ENCODE measurements around the gene HMGXB3.
"Not testable (repeated sequence)": the region's sequence is repeated elsewhere in the genome, so short reads cannot be mapped to it uniquely, and the experiment has no call there.

HMGXB3 gene

GRCh38 chr5:150022681-150023080, 22.1 kb downstream of the HMGXB3 start:
- DNase-seq, result no peak

GRCh38 chr5:150023136-150023535, 22.6 kb downstream of the HMGXB3 start:
- DNase-seq, result no peak

GRCh38 chr5:150024346-150024984, 23.9 kb downstream of the HMGXB3 start:
- no peak for DNase-seq

- no peak for DNase-seq
Observed at GRCh38 chr5:150026682-150027172, 26.2 kb downstream of the HMGXB3 start.

- not testable (repeated sequence) for DNase-seq
Observed at GRCh38 chr5:150028047-150028446, 27.5 kb downstream of the HMGXB3 start.

GRCh38 chr5:150033334-150033733, 32.8 kb downstream of the HMGXB3 start:
- DNase-seq, result no peak

- no peak for DNase-seq
Observed at GRCh38 chr5:150034662-150035061, 34.1 kb downstream of the HMGXB3 start.

- DNase-seq, result no peak
Observed at GRCh38 chr5:150035139-150035895, 34.8 kb downstream of the HMGXB3 start.

- no peak for DNase-seq
Observed at GRCh38 chr5:150036513-150036912, 36.0 kb downstream of the HMGXB3 start.

GRCh38 chr5:150038547-150038946, 38.0 kb downstream of the HMGXB3 start:
- no peak for DNase-seq

- no peak for DNase-seq
Observed at GRCh38 chr5:150042459-150042858, 41.9 kb downstream of the HMGXB3 start.

GRCh38 chr5:150043657-150044328, 43.3 kb downstream of the HMGXB3 start:
- no peak for DNase-seq

- no peak for DNase-seq
Observed at GRCh38 chr5:150044329-150044681, 43.8 kb downstream of the HMGXB3 start.

GRCh38 chr5:150044712-150045111, 44.2 kb downstream of the HMGXB3 start:
- no peak for DNase-seq

GRCh38 chr5:150045549-150045948, 45.0 kb downstream of the HMGXB3 start:
- DNase-seq, result no peak

GRCh38 chr5:150046031-150046430, 45.5 kb downstream of the HMGXB3 start:
- no peak for DNase-seq

GRCh38 chr5:150050172-150050811, 49.8 kb downstream of the HMGXB3 start:
- DNase-seq, result not testable (repeated sequence)

GRCh38 chr5:150051657-150052195, 51.2 kb downstream of the HMGXB3 start:
- no peak for DNase-seq

GRCh38 chr5:150052226-150052955, 51.9 kb downstream of the HMGXB3 start:
- no peak for DNase-seq

GRCh38 chr5:150052956-150053712, 52.6 kb downstream of the HMGXB3 start:
- DNase-seq, result no peak

- DNase-seq, result no peak
Observed at GRCh38 chr5:150053713-150054392, 53.3 kb downstream of the HMGXB3 start.

Measured in NCI-H1694 (cell line).